Right cardiac atrium (tissue), 5 donors: Measurements from ENCODE around the gene DSCAML1. TPM values are rescaled to one million over a fixed set of nuclear protein-coding genes. Genes with fewer than 3 reads are reported as not detected.

Source experiments
- ATAC-seq, 2 donors: fragments of 200-7000 bp; cut with Tn5 transposase; one replicate each; pipeline versions ENCODE4 v1.8.0 to v1.9.1; 2020; ENCODE audit warnings: moderate library complexity in 2 of 2, mild to moderate bottlenecking in 1 of 2
- DNase-seq, 3 donors: peaks; one replicate each; pipeline ENCODE4 v3.0.0-alpha.2; 2020
- H3K27ac ChIP-seq: one replicate; pipeline ENCODE4 v1.5.1; 2013; ENCODE audit warnings: mild to moderate bottlenecking, low read length, control low read depth, moderate library complexity
- H3K27me3 ChIP-seq: one replicate; pipeline ENCODE4 v1.6.1; 2013; ENCODE audit not compliant: control insufficient read depth, insufficient read depth
- H3K4me1 ChIP-seq: one replicate; pipeline ENCODE4 v1.6.1; 2013; ENCODE audit warnings: low read length; ENCODE audit not compliant: control insufficient read depth, insufficient read depth
- H3K4me3 ChIP-seq: one replicate; pipeline ENCODE4 v1.5.1; 2013; ENCODE audit warnings: low read length, control low read depth
- H3K9me3 ChIP-seq: one replicate; pipeline ENCODE4 v1.6.1; 2013; ENCODE audit warnings: low read length; ENCODE audit not compliant: control insufficient read depth
- WGBS: extraction: QIAGEN DNeasy Blood & Tissue Kit; methylation state at CpG from one replicate; pipeline ENCODE4 v1.1.7; 2013; 5-methylcytosine and 5-hydroxymethylcytosine counted together
- intact Hi-C, 4 donors: fragments of 100-400 bp; cut with DNase I; formaldehyde crosslinking; loops; one replicate each; pipeline versions ENCODE4 v1.11.0 to v1.14.0; 2022 to 2023
- polyA plus RNA-seq: library from polyadenylated mRNA; stranded (reverse); fragments of 200-250 nt; gene quantifications from one replicate; pipeline ENCODE4 v1.2.3, GENCODE V29; 2013
- total RNA-seq, 4 donors: library from RNA; stranded (reverse); fragmentation: NEBNext Ultra II Directional; extraction: Animal tissue kit (Norgen Biotek cat#: 25700); gene quantifications; one replicate each; pipeline ENCODE4 v1.2.1, GENCODE V29; 2021
- donor health status: healthy with polysubstance abuse.
- donor health status: DM: no; HTN: yes; CAD: no.
- donor health status: DM: no; HTN: no; CAD: no.
- donor health status: DM: no; HTN: yes; CAD: no; lungs with severe emphysema.
- donor health status: DM: yes; HTN: yes; CAD: no.

Gene DSCAML1
- total and polyA plus RNA-seq, 5 donors, result 0.45 to 1.4 (median 0.96) TPM

GRCh38 chr11:117513666-117514065, 283.4 kb downstream of the DSCAML1 start:
- intact Hi-C loops, result no loop called here
- Histone ChIP-seq H3K4me1 (no peaks in the 10 kb centered on the region), H3K27ac (no peak overlapping the region), H3K9me3 (no peaks in the 10 kb centered on the region), H3K4me3 (no peak overlapping the region), H3K27me3 (no peaks in the 10 kb centered on the region)
- DNase-seq (no peak), ATAC-seq (no peak)
- WGBS, result 59% methylated on average over 5 of the region's 5 CpGs

GRCh38 chr11:117511931-117512539, 285.0 kb downstream of the DSCAML1 start:
- 53% methylated on average over 14 of the region's 14 CpGs for WGBS
- no peaks in the 10 kb centered on the region for H3K27me3 ChIP-seq
- ATAC-seq, result peak in 1 of 2 donors; percentile 31
- H3K4me3 ChIP-seq, result no peak overlapping the region
- H3K27ac ChIP-seq, result no peak overlapping the region
- no peaks in the 10 kb centered on the region for H3K4me1 ChIP-seq
- no peaks in the 10 kb centered on the region for H3K9me3 ChIP-seq
- peak in 1 of 3 donors; percentile 55 for DNase-seq
- intact Hi-C loops, result no loop called here

- DNase-seq (no peak), ATAC-seq (no peak)
- H3K27ac ChIP-seq, result no peak overlapping the region
- H3K4me3 ChIP-seq, result no peak overlapping the region
- no peaks in the 10 kb centered on the region for H3K4me1 ChIP-seq
- no peaks in the 10 kb centered on the region for H3K27me3 ChIP-seq
- intact Hi-C loops, result no loop called here
- H3K9me3 ChIP-seq, result no peaks in the 10 kb centered on the region
- WGBS, result 75% methylated on average over 8 of the region's 8 CpGs
Measured at GRCh38 chr11:117511483-117511930, 285.5 kb downstream of the DSCAML1 start.

- intact Hi-C loops, result no loop called here
Measured at GRCh38 chr11:117510646-117511045, 286.4 kb downstream of the DSCAML1 start.

GRCh38 chr11:117509543-117509942, 287.5 kb downstream of the DSCAML1 start:
- Histone ChIP-seq H3K4me3 (no peak overlapping the region), H3K9me3 (no peaks in the 10 kb centered on the region), H3K27me3 (no peaks in the 10 kb centered on the region), H3K4me1 (no peaks in the 10 kb centered on the region), H3K27ac (no peak overlapping the region)
- WGBS, result 86% methylated on average over 8 of the region's 8 CpGs
- intact Hi-C loops, result no loop called here
- no peak for DNase-seq
- ATAC-seq, result no peak

More at GRCh38 chr11:117510646-117511045, 286.4 kb downstream of the DSCAML1 start:
- Histone ChIP-seq H3K4me3 (no peak overlapping the region), H3K9me3 (no peaks in the 10 kb centered on the region), H3K4me1 (no peaks in the 10 kb centered on the region), H3K27me3 (no peaks in the 10 kb centered on the region), H3K27ac (no peak overlapping the region)
- no peak for ATAC-seq
- no peak for DNase-seq
- WGBS, result 50% methylated on average over 3 of the region's 3 CpGs

GRCh38 chr11:117506971-117507370, 290.0 kb downstream of the DSCAML1 start:
- Histone ChIP-seq H3K27me3 (no peaks in the 10 kb centered on the region), H3K4me3 (no peak overlapping the region), H3K4me1 (no peaks in the 10 kb centered on the region), H3K9me3 (no peaks in the 10 kb centered on the region), H3K27ac (no peak overlapping the region)
- WGBS, result 70% methylated on average over 6 of the region's 6 CpGs
- intact Hi-C loops, result no loop called here
- no peak for DNase-seq
- ATAC-seq, result no peak

GRCh38 chr11:117505285-117505970, 291.6 kb downstream of the DSCAML1 start:
- DNase-seq (no peak), ATAC-seq (no peak)
- Histone ChIP-seq H3K27ac (no peak overlapping the region), H3K4me3 (no peak overlapping the region), H3K4me1 (no peaks in the 10 kb centered on the region), H3K27me3 (no peaks in the 10 kb centered on the region), H3K9me3 (no peaks in the 10 kb centered on the region)
- 92% methylated on average over 27 of the region's 27 CpGs for WGBS
- intact Hi-C loops, result no loop called here

- DNase-seq (no peak), ATAC-seq (no peak)
- no peak overlapping the region for H3K27ac ChIP-seq
- H3K9me3 ChIP-seq, result no peaks in the 10 kb centered on the region
- no peaks in the 10 kb centered on the region for H3K4me1 ChIP-seq
- H3K27me3 ChIP-seq, result no peaks in the 10 kb centered on the region
- WGBS, result 79% methylated on average over 10 of the region's 10 CpGs
- intact Hi-C loops, result no loop called here
- no peak overlapping the region for H3K4me3 ChIP-seq
Measured at GRCh38 chr11:117502779-117503100, 294.3 kb downstream of the DSCAML1 start.

GRCh38 chr11:117502015-117502778, 294.8 kb downstream of the DSCAML1 start:
- Histone ChIP-seq H3K27me3 (no peaks in the 10 kb centered on the region), H3K4me3 (no peak overlapping the region), H3K9me3 (no peaks in the 10 kb centered on the region), H3K4me1 (no peaks in the 10 kb centered on the region), H3K27ac (no peak overlapping the region)
- intact Hi-C loops, result no loop called here
- DNase-seq (no peak), ATAC-seq (no peak)
- 71% methylated on average over 22 of the region's 22 CpGs for WGBS

GRCh38 chr11:117501237-117501898, 295.6 kb downstream of the DSCAML1 start:
- DNase-seq (peak in 1 of 3 donors; percentile 53), ATAC-seq (peak; percentile 32 to 70)
- H3K27me3 ChIP-seq, result no peaks in the 10 kb centered on the region
- H3K4me3 ChIP-seq, result no peak overlapping the region
- WGBS, result 64% methylated on average over 14 of the region's 14 CpGs
- H3K4me1 ChIP-seq, result no peaks in the 10 kb centered on the region
- no peaks in the 10 kb centered on the region for H3K9me3 ChIP-seq
- H3K27ac ChIP-seq, result no peak overlapping the region
- intact Hi-C loops, result no loop called here

GRCh38 chr11:117498791-117499190, 298.2 kb downstream of the DSCAML1 start:
- DNase-seq (no peak), ATAC-seq (no peak)
- Histone ChIP-seq H3K27ac (no peak overlapping the region), H3K9me3 (no peaks in the 10 kb centered on the region), H3K27me3 (no peaks in the 10 kb centered on the region), H3K4me3 (no peak overlapping the region), H3K4me1 (no peaks in the 10 kb centered on the region)
- WGBS, result 91% methylated on average over 6 of the region's 6 CpGs
- intact Hi-C loops, result no loop called here
